ENCODE measurements around the gene PTPRG.

PTPRG gene

GRCh38 chr3:62261736-62262135 lies 700.4 kb downstream of the PTPRG start:
- DNase-seq, result no peak

GRCh38 chr3:62265528-62265927 lies 704.2 kb downstream of the PTPRG start:
- no peak for DNase-seq

- no peak for DNase-seq
Measured at GRCh38 chr3:62266668-62267283, 705.4 kb downstream of the PTPRG start.

DNA sequence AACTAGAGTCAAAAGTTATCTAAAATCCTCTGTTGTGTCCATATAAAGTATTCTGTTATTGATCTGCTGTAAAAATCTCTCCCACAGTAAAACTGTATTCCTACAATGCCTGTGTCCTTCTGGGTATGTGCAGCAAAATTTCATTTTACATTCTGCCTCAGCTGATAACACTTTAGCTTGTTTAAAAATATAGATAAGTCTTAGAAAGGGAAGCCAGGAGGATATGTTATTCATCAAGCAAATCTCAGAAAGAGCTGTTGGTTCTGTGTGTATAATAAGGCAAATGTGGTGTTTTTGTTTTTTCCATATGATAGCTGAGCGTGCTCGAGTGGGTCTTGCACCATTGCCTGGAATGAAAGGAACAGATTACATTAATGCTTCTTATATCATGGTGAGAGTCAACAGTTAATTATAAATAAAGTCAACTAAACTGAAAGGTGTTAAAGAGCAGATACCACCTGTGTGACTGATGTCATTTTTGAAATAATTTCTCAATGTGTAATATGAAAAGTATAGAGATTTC lies 715.3 kb downstream of the PTPRG start:
- DNase-seq, result no peak

GRCh38 chr3:62277450-62277849 lies 716.1 kb downstream of the PTPRG start:
- DNase-seq, result no peak

DNA sequence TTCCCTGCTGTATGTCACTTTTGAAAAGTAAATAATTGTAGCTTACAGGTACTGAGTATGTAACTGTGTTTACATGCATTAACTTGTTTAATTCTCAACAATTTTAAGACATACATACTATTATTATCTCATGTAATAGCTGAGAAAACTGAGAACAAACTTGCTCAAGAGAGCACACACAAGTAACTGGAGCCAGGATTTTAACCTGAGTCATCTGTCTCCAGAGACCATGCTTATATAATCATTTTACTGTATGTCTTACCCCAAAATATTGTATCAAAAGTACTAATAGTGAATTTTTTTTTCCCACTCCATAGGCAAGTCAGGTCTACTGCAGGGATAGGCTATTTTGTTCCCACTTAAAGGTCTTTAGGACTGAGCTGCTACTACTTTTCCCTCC lies 716.6 kb downstream of the PTPRG start:
- DNase-seq, result no peak

DNA sequence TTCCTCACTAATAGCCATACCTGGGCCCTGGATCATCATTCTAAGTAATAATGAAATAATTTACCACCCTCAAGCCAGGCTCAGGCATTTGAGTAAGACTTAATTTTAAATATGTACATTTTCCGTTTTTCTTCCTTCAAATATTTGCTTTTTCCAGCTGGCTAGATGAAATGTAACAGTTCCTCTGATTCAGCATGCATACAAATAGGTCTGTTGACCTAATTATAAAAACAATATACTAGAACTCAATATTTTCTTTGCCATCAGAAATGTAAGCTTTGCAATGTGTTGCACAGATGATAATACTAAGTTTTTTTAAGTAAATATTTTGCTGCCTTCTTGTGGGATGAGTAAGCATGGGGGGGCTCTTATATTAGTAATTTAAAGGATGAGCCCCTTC lies 720.4 kb downstream of the PTPRG start:
- DNase-seq, result no peak

DNA sequence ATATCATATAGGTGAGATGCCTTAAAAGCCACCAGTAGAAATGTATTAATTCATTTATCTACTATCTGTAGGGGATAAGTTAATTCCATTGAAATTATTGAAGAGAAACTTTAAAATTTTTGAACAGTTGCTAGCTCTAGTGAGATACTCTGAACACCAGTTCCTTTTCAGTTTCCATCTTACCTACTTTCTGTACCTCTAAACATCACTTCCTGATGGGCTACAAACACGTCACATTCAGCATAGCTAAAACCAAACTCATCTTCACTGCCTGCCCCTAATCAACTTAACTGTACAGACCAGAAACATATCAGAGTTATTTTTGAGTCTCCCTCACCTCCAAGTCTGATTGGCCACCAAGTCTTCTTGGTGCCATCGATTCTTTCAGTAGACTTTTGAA lies 723.1 kb downstream of the PTPRG start:
- no peak for DNase-seq

DNA sequence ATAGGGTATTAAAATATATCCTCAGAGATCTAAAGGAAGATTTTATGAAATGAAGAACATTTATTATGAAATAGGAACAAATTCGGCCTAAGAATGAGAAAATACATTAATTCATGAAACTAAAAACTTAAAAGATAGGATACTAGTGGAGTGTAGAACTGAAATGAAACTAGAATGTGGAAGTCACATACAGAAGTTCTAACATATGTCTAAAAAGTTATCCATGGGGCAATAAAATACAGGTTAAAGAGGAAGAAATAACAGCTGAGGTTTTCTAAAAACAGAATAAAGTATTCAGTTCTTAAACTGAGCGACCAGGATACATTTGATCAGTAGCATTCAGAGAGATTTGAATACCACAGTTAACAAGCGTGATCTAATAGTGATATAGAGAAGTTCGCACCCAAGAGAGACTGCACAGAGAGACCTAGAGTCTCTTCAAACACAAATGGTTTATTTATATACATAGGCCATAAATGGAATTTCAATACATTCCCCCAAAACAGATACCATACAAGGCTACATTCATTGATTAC lies 726.1 kb downstream of the PTPRG start:
- DNase-seq, result no peak

GRCh38 chr3:62289922-62290321 lies 728.6 kb downstream of the PTPRG start:
- no peak for DNase-seq

DNA sequence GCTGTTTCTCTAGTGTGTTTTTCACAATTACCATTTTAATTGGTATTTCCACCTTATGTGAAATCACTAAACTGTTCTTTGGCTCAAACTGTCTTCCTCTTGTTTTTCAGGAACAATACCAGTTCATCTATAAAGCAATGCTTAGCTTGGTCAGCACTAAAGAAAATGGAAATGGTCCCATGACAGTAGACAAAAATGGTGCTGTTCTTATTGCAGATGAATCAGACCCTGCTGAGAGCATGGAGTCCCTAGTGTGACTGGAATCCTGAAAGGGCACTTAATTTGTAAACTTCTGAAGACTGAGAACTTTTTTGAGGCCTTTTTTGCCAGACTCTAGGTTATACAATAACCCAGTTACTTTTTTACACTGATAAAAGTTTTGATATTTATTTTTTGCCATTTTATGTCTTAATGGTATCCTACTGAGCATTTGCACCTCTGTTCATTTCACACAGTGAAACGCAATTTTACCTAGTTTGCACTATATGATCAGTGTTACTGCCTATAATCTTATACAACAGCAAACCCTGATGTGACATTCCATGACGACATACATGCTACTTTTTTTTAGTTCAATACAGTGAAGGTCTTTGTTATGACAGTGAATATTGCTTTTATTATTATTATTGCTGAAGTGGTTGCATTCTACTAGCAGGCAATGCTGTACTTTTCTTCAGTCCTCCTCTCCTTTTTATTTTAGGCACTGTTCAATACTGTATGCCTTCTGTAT lies 731.8 kb downstream of the PTPRG start:
- no peak for DNase-seq

DNA sequence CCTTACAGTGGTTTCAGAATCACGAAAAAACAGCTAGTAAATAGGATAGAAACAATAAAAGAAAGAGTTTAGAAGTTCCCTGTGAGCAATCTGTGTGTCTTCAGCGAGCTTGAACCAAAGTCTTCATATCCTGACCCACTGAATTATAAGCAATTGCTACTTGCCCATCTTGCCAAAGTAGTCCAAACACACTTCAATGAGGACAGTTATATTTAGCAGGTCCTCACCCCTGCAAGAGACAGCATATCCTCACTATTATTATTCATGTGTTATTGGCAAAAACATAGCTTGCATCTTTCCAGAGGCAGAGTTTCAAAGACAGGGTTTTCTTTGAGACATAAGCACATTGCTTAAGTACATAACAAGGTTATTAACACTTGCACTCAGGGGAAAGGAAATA lies 734.2 kb downstream of the PTPRG start:
- no peak for DNase-seq

DNA sequence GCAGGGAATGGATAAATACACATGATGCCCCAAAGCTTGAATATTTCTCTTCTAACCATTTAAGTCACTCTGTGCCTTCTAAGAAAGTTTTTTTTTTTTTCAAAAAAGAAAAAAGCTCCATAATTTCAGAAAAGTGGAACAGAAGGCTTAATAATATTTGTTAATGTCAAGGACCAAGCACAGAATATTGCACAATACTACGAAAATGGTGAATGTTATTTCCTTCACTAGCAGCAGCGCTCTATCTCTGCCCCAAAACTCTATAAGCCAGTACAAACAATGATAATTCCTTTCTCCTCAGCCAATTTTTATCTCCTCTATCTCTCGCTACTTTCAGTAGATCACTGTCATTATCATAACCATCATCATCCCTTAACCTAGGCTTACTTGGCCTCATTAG lies 739.2 kb downstream of the PTPRG start:
- DNase-seq, result no peak

GRCh38 chr3:62312201-62312600 lies 750.8 kb downstream of the PTPRG start:
- no peak for DNase-seq

DNA sequence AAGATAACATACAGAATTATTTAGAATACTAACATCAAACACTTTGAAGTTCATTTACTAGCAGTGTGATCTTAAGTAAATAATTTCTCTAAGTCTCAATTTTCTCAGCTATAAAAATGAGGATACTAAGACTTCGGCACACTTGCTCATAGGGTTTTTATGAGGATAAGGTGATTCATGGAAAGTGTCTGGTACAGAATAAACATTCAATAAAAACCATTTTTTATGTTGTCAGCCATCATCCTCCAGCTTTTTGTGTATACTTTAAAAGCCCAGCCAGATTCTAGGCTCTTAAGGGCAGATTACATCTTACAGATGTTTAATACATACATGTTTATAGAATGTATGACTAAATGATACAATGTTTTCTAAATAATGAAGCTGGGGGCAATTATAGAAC lies 755.2 kb downstream of the PTPRG start:
- no peak for DNase-seq

GRCh38 chr3:62318365-62318751 lies 757.0 kb downstream of the PTPRG start:
- DNase-seq, result no peak

- DNase-seq, result peak; percentile 3
Measured at GRCh38 chr3:62318752-62319569, 757.6 kb downstream of the PTPRG start.

DNA sequence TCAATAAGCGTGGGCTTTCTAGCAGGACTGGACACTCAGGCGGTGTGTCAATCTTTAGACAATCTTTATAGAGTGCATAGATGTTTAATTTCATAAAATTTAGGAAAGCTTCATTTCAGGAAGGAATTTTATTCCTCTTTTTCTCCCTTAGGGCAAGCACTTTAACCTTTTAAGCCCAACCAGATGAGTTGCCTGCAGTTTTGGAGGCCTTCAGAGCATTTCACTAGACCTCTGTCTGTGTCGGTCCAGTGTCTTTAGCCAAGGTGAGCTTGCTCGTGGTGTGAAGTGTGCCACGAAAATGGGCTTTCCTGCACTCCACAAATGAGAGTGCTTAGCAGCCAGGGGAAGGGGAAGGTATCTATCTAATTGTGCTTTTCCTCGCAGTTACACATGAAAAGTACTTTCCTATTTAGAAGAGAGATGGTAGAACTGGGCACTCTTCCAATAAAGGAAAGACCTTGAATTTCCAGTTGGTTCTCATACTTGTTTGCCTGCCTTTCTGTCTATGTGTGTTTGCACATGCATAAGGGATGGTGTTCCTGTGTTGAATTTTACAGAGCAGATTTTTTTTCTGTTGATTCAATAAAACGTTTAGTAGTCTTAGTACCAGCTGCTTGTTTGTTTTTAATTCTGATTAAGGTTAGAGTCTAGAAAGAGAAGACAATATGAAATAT lies 758.3 kb downstream of the PTPRG start:
- DNase-seq, result no peak

- no peak for DNase-seq
Measured at GRCh38 chr3:62323241-62323640, 761.9 kb downstream of the PTPRG start.

DNA sequence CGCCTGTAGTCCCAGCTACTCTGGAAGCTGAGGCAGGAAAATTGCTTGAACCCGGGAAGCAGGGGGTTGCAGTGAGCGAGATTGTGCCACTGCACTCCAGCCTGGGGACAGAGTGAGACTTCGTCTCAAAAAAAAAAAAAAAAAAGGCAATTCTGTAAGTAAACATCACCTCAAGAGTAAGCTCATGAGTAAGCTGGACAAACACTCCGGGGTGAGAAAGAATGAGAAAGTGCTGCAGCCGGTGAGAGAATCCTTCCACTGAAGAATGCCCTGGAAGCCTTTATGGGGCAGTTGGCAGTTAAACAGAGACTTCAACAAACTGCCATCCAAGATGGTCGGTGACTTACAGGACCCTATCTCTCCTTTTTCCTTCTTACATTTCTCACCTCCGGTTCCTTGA lies 764.5 kb downstream of the PTPRG start:
- DNase-seq, result no peak

- DNase-seq, result no peak
Measured at GRCh38 chr3:62329971-62330370, 768.6 kb downstream of the PTPRG start.

DNA sequence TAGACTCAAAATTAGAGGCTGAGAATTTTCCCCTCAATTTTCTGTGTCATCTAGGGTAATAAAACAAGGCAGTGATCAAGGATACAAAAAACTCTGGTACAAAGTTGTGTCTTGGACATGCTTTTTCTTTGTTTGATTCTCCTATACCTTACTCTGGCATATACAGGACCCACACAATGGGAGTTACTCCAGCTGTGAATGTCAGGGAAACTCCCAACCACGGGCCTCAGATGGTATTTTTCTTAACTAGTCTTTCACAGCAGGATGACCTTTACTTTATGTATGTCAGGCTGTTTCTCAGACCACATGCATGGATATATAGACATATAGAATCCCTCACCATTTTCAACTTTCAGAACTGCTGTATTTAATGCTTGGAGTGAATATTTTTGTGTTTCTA lies 770.6 kb downstream of the PTPRG start:
- no peak for DNase-seq

DNA sequence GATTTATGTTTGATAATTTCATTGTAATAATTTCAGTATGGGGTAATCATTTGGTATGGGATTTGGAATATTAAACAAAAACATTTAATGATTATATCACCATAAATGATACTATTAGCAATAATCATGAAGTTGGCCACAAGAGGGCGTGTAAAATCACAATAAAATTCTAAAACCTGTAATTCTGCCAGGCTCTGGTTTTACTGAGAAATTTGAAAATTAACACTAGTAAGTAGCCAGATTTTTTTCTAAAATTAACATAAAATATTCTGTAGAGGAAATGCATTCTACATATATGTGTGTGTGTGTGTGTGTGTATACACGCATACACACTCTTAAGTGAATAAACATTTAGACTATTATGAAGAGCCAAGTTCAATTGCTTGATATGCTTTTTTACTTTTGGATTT lies 771.5 kb downstream of the PTPRG start:
- DNase-seq, result no peak

All from effector CD8-positive, alpha-beta T cell (primary cell).